ENCODE data around the gene IFFO2.

DNA sequence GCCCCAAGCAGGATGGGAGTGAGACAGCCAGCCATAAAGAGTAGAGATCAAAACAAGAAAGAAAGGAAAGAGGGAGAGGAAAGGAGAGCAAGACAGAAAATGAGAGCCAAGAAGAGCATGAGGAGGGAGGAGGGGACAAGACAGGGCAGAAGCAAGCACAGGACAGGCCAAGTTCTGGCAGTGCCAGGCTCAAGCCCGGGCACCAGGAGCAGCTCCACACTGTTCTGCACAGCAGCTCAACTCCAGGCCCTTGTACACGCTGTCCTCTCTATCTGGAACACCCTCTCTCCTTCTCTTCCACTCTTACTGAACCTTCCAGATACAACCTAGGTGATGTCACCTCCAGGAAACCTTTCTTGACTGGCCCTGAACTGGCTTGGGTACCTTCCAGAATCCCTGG is 11.7 kb downstream of the IFFO2 start:
- TF ChIP-seq, protein P1, sequence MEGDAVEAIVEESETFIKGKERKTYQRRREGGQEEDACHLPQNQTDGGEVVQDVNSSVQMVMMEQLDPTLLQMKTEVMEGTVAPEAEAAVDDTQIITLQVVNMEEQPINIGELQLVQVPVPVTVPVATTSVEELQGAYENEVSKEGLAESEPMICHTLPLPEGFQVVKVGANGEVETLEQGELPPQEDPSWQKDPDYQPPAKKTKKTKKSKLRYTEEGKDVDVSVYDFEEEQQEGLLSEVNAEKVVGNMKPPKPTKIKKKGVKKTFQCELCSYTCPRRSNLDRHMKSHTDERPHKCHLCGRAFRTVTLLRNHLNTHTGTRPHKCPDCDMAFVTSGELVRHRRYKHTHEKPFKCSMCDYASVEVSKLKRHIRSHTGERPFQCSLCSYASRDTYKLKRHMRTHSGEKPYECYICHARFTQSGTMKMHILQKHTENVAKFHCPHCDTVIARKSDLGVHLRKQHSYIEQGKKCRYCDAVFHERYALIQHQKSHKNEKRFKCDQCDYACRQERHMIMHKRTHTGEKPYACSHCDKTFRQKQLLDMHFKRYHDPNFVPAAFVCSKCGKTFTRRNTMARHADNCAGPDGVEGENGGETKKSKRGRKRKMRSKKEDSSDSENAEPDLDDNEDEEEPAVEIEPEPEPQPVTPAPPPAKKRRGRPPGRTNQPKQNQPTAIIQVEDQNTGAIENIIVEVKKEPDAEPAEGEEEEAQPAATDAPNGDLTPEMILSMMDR (IDR thresholded peaks at IDR 0.05): no peak
- TF ChIP-seq POLR2A (IDR thresholded peaks at IDR 0.05): no peak
- no peak for TF ChIP-seq EP300 (IDR thresholded peaks at IDR 0.05)
- TF ChIP-seq POLR2AphosphoS5 (IDR thresholded peaks at IDR 0.05): no peak

Data from upper lobe of left lung (tissue), 4 donors.